K562 (cell line): ENCODE data around the gene RCC1. TPM values are rescaled to one million over a fixed set of nuclear protein-coding genes. Genes with fewer than 3 reads are reported as not detected.
A peak's percentile ranks its signal among the peaks of the same experiment; 100 is the strongest.

Experiments
- C11orf30 ChIP-seq: fragments of 450-650 bp; IDR thresholded peaks from 2 replicates; pipeline ENCODE4 v1.6.1; 2016; ENCODE audit warnings: low read depth, mild to moderate bottlenecking
- DMBX1 ChIP-seq: fragments of 250-450 bp; sonication (Bioruptor Pico); IDR thresholded peaks from 2 replicates; pipeline ENCODE4 v1.8.0; 2022; ENCODE audit warnings: inconsistent platforms, mild to moderate bottlenecking, moderate library complexity, borderline replicate concordance
- ELF4 ChIP-seq: fragments of 450-650 bp; formaldehyde crosslinking; IDR thresholded peaks from 2 replicates; pipeline ENCODE4 v1.4.0; 2022; ENCODE audit warnings: missing genetic modification characterization
- FOXA3 ChIP-seq, 2 experiments: fragments of 450-650 bp in 1 of 2; sonication (generic) in 1 of 2; formaldehyde crosslinking; IDR thresholded peaks in 1 of 2; conservative IDR thresholded peaks in 1 of 2; 2 replicates each; pipeline versions ENCODE4 v1.4.0 to v1.8.0; 2020 to 2022; ENCODE audit warnings: mild to moderate bottlenecking in 2 of 2, missing genetic modification reagents in 1 of 2
- FOXK2 ChIP-seq, 2 experiments: fragments of 450-650 bp; IDR thresholded peaks in 1 of 2; conservative IDR thresholded peaks in 1 of 2; 2 replicates each; pipeline ENCODE4 v1.6.1; 2016; ENCODE audit warnings: low read depth in 2 of 2, mild to moderate bottlenecking in 1 of 2
- GABPB1 ChIP-seq: sonication (generic); formaldehyde crosslinking; IDR thresholded peaks from 2 replicates; pipeline ENCODE4 v1.8.0; 2022; ENCODE audit warnings: mild to moderate bottlenecking, missing genetic modification reagents
- HNRNPLL ChIP-seq: fragments of 200-400 bp; formaldehyde crosslinking; IDR thresholded peaks from 2 replicates; pipeline ENCODE4 v1.6.1; 2017; ENCODE audit warnings: low read length, low read depth, mild to moderate bottlenecking; ENCODE audit not compliant: poor library complexity, severe bottlenecking
- KAT7 ChIP-seq: sonication (generic); formaldehyde crosslinking; IDR thresholded peaks from 2 replicates; pipeline ENCODE4 v1.8.0; 2022; ENCODE audit warnings: missing genetic modification reagents, mild to moderate bottlenecking, borderline replicate concordance
- LARP7 ChIP-seq: fragments of 450-650 bp; IDR thresholded peaks from 2 replicates; pipeline ENCODE4 v1.6.1; 2016
- LEF1 ChIP-seq: fragments of 450-650 bp; IDR thresholded peaks from 2 replicates; pipeline ENCODE4 v1.6.1; 2016; ENCODE audit warnings: mild to moderate bottlenecking
- NBN ChIP-seq: fragments of 450-650 bp; IDR thresholded peaks from 2 replicates; pipeline ENCODE4 v1.6.1; 2016; ENCODE audit warnings: low read depth, mild to moderate bottlenecking
- NFRKB ChIP-seq: fragments of 450-650 bp; IDR thresholded peaks from 2 replicates; pipeline ENCODE4 v1.6.1; 2016; ENCODE audit warnings: low read depth
- ZBTB7A ChIP-seq: IDR thresholded peaks from 2 replicates; pipeline ENCODE4 v1.6.1; 2011; ENCODE audit warnings: low read depth, mild to moderate bottlenecking, low read length, moderate library complexity, borderline replicate concordance; ENCODE audit not compliant: control insufficient read depth
- ZNF263 ChIP-seq: sonication (generic); formaldehyde crosslinking; IDR thresholded peaks from 2 replicates; pipeline ENCODE4 v1.8.0; 2022; ENCODE audit warnings: mild to moderate bottlenecking, missing genetic modification reagents, borderline replicate concordance
- ZNF717 ChIP-seq: fragments of 250-450 bp; sonication (Bioruptor Pico); IDR thresholded peaks from 2 replicates; pipeline ENCODE4 v1.5.0; 2021
- ZNF79 ChIP-seq: fragments of 250-450 bp; sonication (Bioruptor Pico); IDR thresholded peaks from 2 replicates; pipeline ENCODE4 v1.4.0; 2020; ENCODE audit warnings: low read depth, mild to moderate bottlenecking, moderate library complexity
- polyA plus RNA-seq, 8 experiments: library from polyadenylated mRNA; depleted of rRNA in 4 of 8; stranded (reverse) in 5 of 8; unstranded in 3 of 8; fragments of >200 nt; fragmentation: Nextera tagmentation in 2 of 8; fragmentation: Illumina TruSeq in 1 of 8; extraction: Ambion mirVana in 2 of 8; extraction: Trizol in 1 of 8; gene quantifications; 2 replicates each; pipeline versions ENCODE4 v1.2.1 to v1.2.3, GENCODE V29; 2011 to 2014; ENCODE audit warnings: inconsistent platforms in 1 of 8, missing spikeins in 1 of 8
- total RNA-seq, 7 experiments: library from RNA; depleted of rRNA in 6 of 7; stranded (reverse); fragments of >200 nt in 6 of 7; fragmentation: Illumina TruSeq in 2 of 7; extraction: Trizol in 2 of 7; gene quantifications; 2 replicates each; pipeline versions ENCODE4 v1.2.1 to v1.2.3, GENCODE V29; 2011 to 2021; ENCODE audit warnings: low replicate concordance in 1 of 7
- TF ChIP-seq, protein P1 (sequence below): sonication (generic); formaldehyde crosslinking; IDR thresholded peaks from 2 replicates; pipeline ENCODE4 v1.8.0; 2022; ENCODE audit warnings: missing genetic modification reagents, mild to moderate bottlenecking, moderate library complexity, borderline replicate concordance
- TF ChIP-seq, protein P2 (sequence below): fragments of 450-650 bp; IDR thresholded peaks from 2 replicates; pipeline ENCODE4 v1.6.1; 2016
- TF ChIP-seq, protein P3 (sequence below): sonication (generic); formaldehyde crosslinking; IDR thresholded peaks from 2 replicates; pipeline ENCODE4 v1.8.0; 2022; ENCODE audit warnings: mild to moderate bottlenecking, missing genetic modification reagents
- TF ChIP-seq, protein P4 (sequence below): fragments of 450-650 bp; formaldehyde crosslinking; IDR thresholded peaks from 2 replicates; pipeline ENCODE4 v1.4.0; 2022; ENCODE audit warnings: missing genetic modification characterization

The RCC1 gene
- total and polyA plus RNA-seq, 9 of the 15 experiments (the other 6 are each of a cell fraction or from before 2014, with no cell fraction given), result 16.4 to 202 (median 107) TPM

DNA sequence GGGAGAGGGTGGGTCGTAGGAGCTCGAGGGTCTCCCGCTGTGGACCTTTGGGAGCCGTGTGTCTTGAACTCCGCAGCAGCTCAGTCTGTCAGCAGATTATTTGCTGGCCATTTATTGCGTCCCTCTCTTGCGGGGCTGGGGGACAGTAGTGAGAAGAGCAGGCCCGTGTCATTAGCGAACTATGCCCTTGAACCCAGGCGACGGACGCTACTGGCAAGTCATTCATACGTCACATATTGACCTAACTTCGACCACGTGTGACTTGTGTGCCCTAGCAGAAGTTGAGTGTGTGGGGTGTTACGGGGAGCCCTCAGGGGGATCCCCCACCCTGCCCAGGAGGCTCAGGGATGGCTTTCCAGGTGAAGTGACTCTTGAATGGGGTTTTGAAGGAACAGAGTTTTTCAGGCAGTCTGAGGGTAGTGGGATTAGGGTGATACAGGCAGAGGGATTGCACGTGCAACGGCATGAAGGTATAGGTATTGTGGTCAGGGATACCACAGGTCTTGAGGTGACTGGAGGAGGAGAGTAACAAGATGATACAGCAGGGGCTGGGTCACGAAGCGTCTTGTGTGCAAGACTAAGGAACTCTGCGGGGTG, 13.0 kb downstream of the RCC1 start (continued):
- TF ChIP-seq, protein P1, sequence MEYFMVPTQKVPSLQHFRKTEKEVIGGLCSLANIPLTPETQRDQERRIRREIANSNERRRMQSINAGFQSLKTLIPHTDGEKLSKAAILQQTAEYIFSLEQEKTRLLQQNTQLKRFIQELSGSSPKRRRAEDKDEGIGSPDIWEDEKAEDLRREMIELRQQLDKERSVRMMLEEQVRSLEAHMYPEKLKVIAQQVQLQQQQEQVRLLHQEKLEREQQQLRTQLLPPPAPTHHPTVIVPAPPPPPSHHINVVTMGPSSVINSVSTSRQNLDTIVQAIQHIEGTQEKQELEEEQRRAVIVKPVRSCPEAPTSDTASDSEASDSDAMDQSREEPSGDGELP (CRISPR knock-in tag), result peak; percentile 41; the same call in 1 of the 2 replicates
- peak; percentile 65; the same call in 1 of the 2 replicates for TF ChIP-seq KAT7 (CRISPR knock-in tag)
- TF ChIP-seq NBN, result peak; percentile 75
- peak; percentile 63; the same call in 1 of the 2 replicates for TF ChIP-seq NFRKB
- TF ChIP-seq HNRNPLL, result no peak
- peak; percentile 73 to 75 for TF ChIP-seq FOXK2 (conservative IDR thresholded peaks at IDR 0.05 in 1 of 2, IDR thresholded peaks at IDR 0.05 in 1 of 2; ENCODE audit: low read depth in 2 of 2)
- TF ChIP-seq, protein P2, sequence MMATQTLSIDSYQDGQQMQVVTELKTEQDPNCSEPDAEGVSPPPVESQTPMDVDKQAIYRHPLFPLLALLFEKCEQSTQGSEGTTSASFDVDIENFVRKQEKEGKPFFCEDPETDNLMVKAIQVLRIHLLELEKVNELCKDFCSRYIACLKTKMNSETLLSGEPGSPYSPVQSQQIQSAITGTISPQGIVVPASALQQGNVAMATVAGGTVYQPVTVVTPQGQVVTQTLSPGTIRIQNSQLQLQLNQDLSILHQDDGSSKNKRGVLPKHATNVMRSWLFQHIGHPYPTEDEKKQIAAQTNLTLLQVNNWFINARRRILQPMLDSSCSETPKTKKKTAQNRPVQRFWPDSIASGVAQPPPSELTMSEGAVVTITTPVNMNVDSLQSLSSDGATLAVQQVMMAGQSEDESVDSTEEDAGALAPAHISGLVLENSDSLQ, result peak; percentile 35; the same call in 1 of the 2 replicates
- peak; percentile 82 to 98 for TF ChIP-seq FOXA3 (CRISPR knock-in tag; conservative IDR thresholded peaks at IDR 0.05 in 1 of 2, IDR thresholded peaks at IDR 0.05 in 1 of 2)
- TF ChIP-seq, protein P3, sequence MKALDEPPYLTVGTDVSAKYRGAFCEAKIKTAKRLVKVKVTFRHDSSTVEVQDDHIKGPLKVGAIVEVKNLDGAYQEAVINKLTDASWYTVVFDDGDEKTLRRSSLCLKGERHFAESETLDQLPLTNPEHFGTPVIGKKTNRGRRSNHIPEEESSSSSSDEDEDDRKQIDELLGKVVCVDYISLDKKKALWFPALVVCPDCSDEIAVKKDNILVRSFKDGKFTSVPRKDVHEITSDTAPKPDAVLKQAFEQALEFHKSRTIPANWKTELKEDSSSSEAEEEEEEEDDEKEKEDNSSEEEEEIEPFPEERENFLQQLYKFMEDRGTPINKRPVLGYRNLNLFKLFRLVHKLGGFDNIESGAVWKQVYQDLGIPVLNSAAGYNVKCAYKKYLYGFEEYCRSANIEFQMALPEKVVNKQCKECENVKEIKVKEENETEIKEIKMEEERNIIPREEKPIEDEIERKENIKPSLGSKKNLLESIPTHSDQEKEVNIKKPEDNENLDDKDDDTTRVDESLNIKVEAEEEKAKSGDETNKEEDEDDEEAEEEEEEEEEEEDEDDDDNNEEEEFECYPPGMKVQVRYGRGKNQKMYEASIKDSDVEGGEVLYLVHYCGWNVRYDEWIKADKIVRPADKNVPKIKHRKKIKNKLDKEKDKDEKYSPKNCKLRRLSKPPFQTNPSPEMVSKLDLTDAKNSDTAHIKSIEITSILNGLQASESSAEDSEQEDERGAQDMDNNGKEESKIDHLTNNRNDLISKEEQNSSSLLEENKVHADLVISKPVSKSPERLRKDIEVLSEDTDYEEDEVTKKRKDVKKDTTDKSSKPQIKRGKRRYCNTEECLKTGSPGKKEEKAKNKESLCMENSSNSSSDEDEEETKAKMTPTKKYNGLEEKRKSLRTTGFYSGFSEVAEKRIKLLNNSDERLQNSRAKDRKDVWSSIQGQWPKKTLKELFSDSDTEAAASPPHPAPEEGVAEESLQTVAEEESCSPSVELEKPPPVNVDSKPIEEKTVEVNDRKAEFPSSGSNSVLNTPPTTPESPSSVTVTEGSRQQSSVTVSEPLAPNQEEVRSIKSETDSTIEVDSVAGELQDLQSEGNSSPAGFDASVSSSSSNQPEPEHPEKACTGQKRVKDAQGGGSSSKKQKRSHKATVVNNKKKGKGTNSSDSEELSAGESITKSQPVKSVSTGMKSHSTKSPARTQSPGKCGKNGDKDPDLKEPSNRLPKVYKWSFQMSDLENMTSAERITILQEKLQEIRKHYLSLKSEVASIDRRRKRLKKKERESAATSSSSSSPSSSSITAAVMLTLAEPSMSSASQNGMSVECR (CRISPR knock-in tag), result no peak; the same call in none of the 2 replicates
- peak; percentile 66; the same call in 1 of the 2 replicates for TF ChIP-seq ZNF717
- no peak for TF ChIP-seq LEF1
- TF ChIP-seq C11orf30, result peak; percentile 33; the same call in 1 of the 2 replicates
- peak; percentile 69 for TF ChIP-seq GABPB1 (CRISPR knock-in tag)
- TF ChIP-seq ELF4 (CRISPR knock-in tag), result no peak
- peak; percentile 2; the same call in 1 of the 2 replicates for TF ChIP-seq LARP7
- TF ChIP-seq, protein P4, sequence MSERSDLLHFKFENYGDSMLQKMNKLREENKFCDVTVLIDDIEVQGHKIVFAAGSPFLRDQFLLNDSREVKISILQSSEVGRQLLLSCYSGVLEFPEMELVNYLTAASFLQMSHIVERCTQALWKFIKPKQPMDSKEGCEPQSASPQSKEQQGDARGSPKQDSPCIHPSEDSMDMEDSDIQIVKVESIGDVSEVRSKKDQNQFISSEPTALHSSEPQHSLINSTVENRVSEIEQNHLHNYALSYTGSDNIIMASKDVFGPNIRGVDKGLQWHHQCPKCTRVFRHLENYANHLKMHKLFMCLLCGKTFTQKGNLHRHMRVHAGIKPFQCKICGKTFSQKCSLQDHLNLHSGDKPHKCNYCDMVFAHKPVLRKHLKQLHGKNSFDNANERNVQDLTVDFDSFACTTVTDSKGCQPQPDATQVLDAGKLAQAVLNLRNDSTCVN, result 0 out of 2 replicates have a peak, but pooled peaks have one; percentile 32
- peak; percentile 72 for TF ChIP-seq ZBTB7A
- no peak for TF ChIP-seq DMBX1 (CRISPR knock-in tag)
- peak; percentile 60; the same call in 1 of the 2 replicates for TF ChIP-seq ZNF263 (CRISPR knock-in tag)
- TF ChIP-seq ZNF79 (CRISPR knock-in tag), result 0 out of 2 replicates have a peak, but pooled peaks have one; percentile 10
